Cardiac muscle cell (in vitro differentiated cells and primary cell): ENCODE results near the gene PRR29. TPM values are rescaled to one million over a fixed set of nuclear protein-coding genes. Genes with fewer than 3 reads are reported as not detected.

Experiments used
- DNase-seq, 2 donors: peaks; one replicate each; pipeline versions ENCODE4 v3.0.0 to v3.0.0-alpha.2; 2010 to 2017; ENCODE audit warnings: low read depth in 1 of 2, low spot score in 1 of 2
- H3K27ac ChIP-seq: fragments of 200-600 bp; sonication (generic); 2 replicates; pipeline ENCODE4 v1.5.1; 2016
- H3K27me3 ChIP-seq: fragments of 200-600 bp; sonication (generic); 2 replicates; pipeline ENCODE4 v1.6.0; 2016; ENCODE audit warnings: control low read depth
- H3K36me3 ChIP-seq: fragments of 200-600 bp; sonication (generic); 2 replicates; pipeline ENCODE4 v1.5.1; 2016; ENCODE audit warnings: control low read depth
- H3K4me1 ChIP-seq: fragments of 200-600 bp; sonication (generic); 2 replicates; pipeline ENCODE4 v1.8.1; 2017; ENCODE audit warnings: low read depth, mild to moderate bottlenecking, mixed run types
- H3K4me3 ChIP-seq: fragments of 200-600 bp; sonication (generic); 2 replicates; pipeline ENCODE4 v1.5.1; 2016; ENCODE audit warnings: mild to moderate bottlenecking
- H3K9me3 ChIP-seq: fragments of 200-600 bp; sonication (generic); 2 replicates; pipeline ENCODE4 v1.5.1; 2017; ENCODE audit warnings: low read depth, mild to moderate bottlenecking, control low read depth
- CTCF ChIP-seq: IDR thresholded peaks from 2 replicates; pipeline ENCODE4 v1.5.1; 2012; ENCODE audit warnings: low read depth, mild to moderate bottlenecking, low read length
- polyA plus RNA-seq: library from polyadenylated mRNA; unstranded; fragments of >200 nt; fragmentation: Nextera tagmentation; extraction: Ambion mirVana; gene quantifications from 2 replicates; pipeline ENCODE4 v1.2.1, GENCODE V29; 2016
- total RNA-seq: library from RNA; depleted of rRNA; stranded (reverse); fragments of >200 nt; gene quantifications from 2 replicates; pipeline ENCODE4 v1.2.3, GENCODE V29; 2016

PRR29 gene
- total RNA-seq (2.9 and 3.6 TPM in 2 replicates), polyA plus RNA-seq (1.7 and 4.9 TPM in 2 replicates)

GRCh38 chr17:63998050-63998720 is at the start of gene PRR29:
PRR29 (plus strand) TSS chr17:63998351; CDS start chr17:63998365, 14 bp downstream.
- no peaks in the 10 kb centered on the region for H3K4me1 ChIP-seq

DNA sequence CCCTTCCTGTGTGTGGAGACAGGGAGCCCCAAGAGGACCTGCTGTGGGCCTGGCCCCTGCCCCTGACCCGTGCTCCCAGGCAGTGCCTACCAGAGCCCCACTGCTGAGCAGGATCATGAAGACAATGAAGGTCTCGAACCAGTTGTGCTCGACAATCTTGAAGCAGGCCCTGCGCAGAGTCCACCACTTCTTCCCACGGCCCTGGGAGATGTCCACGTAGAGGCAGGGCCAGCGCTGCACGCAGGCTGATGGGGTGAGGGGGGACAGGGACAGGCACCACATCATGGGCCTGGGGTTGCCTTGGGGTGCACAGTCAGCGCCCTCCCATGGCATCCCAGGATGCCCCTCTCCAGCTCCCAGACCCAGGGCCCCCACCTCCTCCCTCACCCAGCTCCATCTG is 49.6 kb upstream of the PRR29 start:
- H3K9me3 ChIP-seq = no peaks in the 10 kb centered on the region
- no peak for TF ChIP-seq CTCF
- peaks cover 4% of the 10 kb centered on the region for H3K4me1 ChIP-seq
- no peaks in the 10 kb centered on the region for H3K36me3 ChIP-seq
- no peak for DNase-seq
- no peak overlapping the region for H3K27ac ChIP-seq
- H3K4me3 ChIP-seq = no peak overlapping the region
- H3K27me3 ChIP-seq = no peaks in the 10 kb centered on the region

More at GRCh38 chr17:63998050-63998720, at the start of gene PRR29:
- Histone ChIP-seq H3K4me3 (peak within 1 kb of the TSS; percentile 70), H3K27me3 (peaks cover 34% of the 10 kb centered on the region), H3K36me3 (no peaks in the 10 kb centered on the region), H3K27ac (no peak within 1 kb of the TSS), H3K9me3 (no peaks in the 10 kb centered on the region)
- no peak for TF ChIP-seq CTCF
- peak; percentile 78 to 91 for DNase-seq

GRCh38 chr17:63949576-63950250 is 48.4 kb upstream of the PRR29 start:
- no peak overlapping the region for H3K4me3 ChIP-seq
- no peak for TF ChIP-seq CTCF
- H3K27me3 ChIP-seq = no peaks in the 10 kb centered on the region
- no peak overlapping the region for H3K27ac ChIP-seq
- peaks cover 10% of the 10 kb centered on the region for H3K4me1 ChIP-seq
- no peaks in the 10 kb centered on the region for H3K36me3 ChIP-seq
- no peaks in the 10 kb centered on the region for H3K9me3 ChIP-seq
- no peak for DNase-seq

- no peak overlapping the region for H3K4me3 ChIP-seq
- peaks cover 10% of the 10 kb centered on the region for H3K4me1 ChIP-seq
- peak; percentile 20 for TF ChIP-seq CTCF
- no peak overlapping the region for H3K27ac ChIP-seq
- peak in 1 of 2 donors; percentile 46 for DNase-seq
- no peaks in the 10 kb centered on the region for H3K9me3 ChIP-seq
- H3K27me3 ChIP-seq = no peaks in the 10 kb centered on the region
- H3K36me3 ChIP-seq = no peaks in the 10 kb centered on the region
Observed at GRCh38 chr17:63950940-63951907, 46.9 kb upstream of the PRR29 start.

DNA sequence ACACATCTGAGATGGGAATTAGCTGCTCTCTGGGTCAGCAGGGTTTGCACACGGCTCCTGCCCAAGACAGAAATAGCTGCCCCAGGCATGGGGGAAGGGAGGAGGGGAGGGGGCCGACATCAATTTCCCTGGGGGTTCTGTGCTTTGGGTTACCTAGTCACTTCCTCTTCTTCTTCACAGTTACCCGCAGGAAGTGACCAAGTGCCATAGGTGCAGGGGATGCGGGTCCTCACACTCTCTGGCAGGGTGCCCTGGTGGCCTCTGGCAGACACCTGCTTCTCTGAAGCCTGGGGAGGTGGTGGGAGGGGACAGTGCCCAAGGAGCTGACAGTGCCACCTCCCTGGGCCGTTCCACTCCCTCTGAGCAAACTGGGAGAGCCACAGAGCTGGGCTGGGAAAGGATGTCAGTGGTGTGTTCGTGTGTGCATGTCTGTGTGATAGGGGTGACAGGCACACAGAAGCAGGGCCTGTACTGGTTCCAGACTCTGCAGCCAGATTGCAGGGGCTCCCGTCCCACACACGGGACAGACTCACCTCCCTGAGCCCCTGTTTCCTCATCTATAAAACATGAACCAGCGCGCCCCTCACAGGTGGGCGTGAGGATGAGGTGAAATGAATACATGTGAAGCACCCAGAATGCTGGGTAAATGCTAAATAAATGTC is 43.6 kb upstream of the PRR29 start:
- Histone ChIP-seq H3K4me1 (peaks cover 10% of the 10 kb centered on the region), H3K27ac (no peak overlapping the region)

More for the DNA sequence above, 43.6 kb upstream of the PRR29 start:
- no peaks in the 10 kb centered on the region for H3K36me3 ChIP-seq
- H3K27me3 ChIP-seq = no peaks in the 10 kb centered on the region
- H3K9me3 ChIP-seq = no peaks in the 10 kb centered on the region
- no peak for TF ChIP-seq CTCF
- no peak overlapping the region for H3K4me3 ChIP-seq
- no peak for DNase-seq
